Measurements from ENCODE around the gene CACUL1.
"Not testable (repeated sequence)": the region's sequence is repeated elsewhere in the genome, so short reads cannot be mapped to it uniquely, and the experiment has no call there.

CACUL1 gene

DNA sequence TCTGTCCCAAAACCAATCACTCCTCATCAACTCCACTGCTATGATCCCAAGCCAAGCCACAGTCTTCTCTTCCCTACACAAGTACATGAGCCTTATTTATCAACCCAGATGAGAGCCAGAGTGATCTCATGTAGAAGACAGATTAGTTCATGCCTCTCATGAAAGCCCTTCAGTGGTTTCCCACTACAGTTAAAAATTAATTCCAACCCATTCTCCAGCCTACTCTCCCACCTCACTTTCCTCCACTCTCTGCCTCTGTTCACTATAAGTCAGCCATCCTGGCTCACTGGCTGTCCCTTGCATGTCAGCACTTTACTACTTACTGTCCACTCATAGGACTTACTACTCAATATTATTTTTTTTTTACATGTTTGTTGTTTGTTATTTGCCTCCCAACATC is 67.3 kb downstream of the CACUL1 start:
- no peak for DNase-seq (ENCODE audit: low spot score)

DNA sequence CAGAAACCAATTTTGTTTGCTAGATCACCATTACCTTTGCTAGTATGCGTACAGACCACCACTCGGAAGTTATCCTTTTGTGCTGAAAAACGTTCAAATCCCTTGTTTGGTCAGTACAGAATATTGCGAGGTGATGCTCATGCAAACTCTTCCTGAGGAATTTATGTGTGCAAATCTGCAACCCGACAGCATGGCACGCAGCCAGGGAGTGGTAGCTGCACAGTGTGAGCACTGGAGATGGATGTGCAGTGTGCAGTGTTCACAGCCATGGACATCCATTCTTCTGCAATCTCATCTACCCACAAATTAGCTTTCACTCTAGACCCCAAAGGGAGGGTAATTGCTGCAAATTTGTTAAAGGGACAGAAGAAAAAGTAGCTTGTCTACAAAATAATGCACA is 72.2 kb downstream of the CACUL1 start:
- DNase-seq (ENCODE audit: low spot score): no peak

DNA sequence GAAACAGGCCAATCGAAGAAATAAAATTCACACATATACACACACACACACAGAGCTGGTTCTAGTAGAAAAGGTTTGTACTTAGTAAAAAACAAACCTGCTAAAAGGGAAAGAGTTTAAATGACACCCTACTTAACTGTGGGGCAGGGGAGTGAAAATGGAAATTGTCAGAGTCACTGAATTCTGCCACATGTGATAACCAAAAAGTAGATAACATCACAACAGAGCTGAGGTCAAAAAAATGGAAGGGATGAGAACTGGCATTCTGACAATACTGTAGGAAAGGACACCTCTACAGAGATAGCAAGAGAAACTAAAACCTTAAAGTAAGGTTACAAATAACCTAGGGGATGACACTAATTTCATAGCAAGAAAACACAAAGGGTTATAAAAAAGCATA is 74.6 kb downstream of the CACUL1 start:
- DNase-seq (ENCODE audit: low spot score): no peak

DNA sequence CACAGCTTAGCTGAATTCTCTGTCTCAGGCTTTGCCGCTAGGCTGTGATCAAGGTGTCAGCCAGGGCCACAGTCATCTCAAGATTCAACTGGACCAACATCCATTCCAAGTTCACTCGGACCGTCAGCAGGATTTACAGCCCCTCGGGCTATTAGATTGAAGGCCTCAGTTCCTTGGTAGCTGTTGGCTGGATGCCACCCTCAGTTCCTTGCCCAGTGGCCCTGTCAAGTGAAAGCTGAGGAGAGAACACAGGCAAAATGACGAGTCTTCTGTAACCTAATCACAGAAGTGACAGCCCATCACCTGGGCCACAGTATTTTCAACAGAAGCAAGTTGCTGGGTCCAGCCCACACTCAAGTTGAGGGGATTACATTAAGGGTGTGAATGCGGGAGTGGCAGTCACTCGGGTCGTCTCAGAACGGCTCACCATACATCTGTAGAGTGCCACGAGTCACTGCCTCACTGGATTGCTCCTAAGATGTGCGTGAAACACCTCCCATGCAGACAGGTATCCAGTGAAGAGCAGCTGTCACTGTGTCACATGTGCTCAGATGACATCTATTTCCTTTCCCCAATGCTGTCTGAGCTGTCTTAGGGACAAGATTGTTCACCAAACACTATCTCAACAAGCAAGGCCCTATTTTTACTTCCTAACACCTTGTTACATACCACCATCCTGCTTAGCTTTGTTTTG is 80.4 kb downstream of the CACUL1 start:
- DNase-seq (ENCODE audit: low spot score): no peak

DNA sequence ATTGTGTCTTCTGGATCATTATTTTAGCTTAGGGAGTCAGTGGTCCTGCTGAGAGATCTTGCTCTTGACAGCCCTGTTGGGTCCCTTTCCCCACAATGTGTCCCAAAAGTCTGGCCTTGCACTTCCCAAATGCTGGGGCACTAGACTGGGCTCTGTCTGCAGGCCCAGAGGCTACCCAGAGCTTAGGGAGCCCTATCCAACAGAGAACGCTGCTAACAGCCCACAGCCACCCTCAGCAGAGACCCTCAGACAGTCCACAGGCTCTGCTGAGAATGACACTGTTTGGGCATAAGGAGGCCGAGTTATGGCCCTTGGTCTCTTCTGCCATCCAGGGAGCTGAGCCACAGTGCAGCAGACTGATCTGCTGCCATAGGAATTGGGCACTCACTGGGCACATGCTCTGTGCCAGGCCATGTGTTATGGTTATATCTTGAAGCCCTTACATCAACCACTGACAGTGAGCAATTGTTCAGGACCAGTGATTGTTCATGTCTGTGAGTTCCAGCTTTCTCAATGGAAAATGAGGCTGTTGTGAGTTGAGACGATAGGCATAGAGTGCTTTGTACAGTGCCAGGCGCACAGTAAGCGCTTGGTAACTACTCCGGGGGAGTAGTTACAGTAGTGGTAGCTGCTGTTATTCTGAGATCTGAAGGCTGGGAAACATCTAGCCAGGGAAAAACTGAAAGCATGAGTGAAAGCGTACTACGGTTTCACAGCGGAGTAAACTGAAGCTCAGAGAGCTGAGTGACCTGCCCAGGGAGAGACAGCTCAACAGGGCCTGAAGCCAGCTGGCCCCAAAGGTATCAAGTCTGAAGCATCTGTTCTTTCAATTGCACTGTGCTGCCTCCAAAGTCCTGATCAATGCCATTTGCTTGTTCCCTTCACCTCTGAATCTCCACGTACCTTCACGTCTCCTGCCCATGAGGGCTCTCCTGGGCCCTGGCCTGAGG is 81.7 kb downstream of the CACUL1 start:
- no peak for DNase-seq (ENCODE audit: low spot score)

DNA sequence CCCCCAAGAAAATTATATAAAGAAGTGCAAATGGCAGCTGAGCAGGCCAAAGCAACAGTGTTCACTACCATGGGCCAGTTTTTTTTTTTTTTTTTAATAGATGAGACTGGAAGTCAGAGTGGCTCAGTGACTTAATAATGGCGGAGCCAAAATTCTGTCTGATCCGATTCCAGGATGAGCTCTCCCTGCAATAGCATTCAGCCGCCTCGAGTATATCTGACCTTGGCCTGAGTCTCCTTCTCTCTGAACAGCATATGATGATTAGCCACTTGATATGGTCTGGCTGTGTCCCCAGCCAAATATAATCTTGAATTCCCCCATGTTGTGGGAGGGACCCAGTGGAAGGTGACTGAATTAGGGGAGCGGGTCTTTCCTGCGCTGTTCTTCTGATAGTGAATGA is 82.6 kb downstream of the CACUL1 start:
- DNase-seq (ENCODE audit: low spot score): no peak

DNA sequence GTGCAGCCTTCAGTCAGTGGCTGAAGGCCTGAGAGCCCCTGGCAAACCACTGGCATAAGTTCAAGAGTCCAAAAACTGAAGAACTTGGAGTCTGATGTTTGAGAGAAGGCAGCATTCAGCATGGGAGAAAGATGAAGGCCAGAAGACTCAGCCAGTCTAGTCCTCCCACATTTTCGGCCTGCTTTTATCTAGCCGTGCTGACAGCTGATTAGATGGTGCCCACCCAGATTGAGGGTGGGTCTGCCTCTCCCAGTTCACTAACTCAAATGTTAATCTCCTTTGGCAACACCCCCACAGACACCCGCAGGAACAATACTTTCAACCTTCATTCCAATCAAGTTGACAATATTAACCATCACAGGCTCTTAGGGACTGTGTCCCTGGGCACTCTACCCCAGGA is 83.5 kb downstream of the CACUL1 start:
- not testable (repeated sequence) for DNase-seq (ENCODE audit: low spot score)

DNA sequence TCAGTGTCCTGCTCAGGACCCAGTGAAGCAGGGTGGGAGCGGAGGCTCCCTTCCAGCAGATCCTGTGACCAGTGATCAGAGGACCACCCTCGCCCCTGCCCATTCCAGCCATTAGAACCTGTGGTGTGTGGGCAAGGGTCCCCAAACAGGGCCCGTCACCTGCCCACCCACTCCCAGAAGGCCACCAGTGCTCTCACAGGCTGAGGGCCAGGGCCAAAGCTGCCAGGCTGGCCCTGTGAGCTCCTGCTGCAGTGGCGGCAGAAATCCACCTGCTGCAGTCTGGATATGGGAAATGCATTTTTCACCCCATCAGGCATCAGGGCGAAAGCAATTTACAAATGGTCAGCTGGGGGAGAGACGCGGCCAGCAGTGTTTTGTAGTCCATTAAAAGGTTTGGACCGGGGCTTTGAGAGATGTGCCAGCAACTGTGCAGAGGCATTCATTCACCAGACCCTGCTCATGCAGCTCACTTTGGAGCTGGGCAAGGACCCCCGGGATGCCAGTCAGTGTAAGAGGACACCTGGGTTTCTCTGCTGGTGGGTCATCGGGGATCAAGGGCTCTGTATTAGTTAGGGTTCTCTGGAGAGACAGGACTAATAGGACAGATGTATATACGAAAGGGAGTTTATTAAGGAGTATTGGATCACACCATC is 84.2 kb downstream of the CACUL1 start:
- DNase-seq (ENCODE audit: low spot score): no peak

DNA sequence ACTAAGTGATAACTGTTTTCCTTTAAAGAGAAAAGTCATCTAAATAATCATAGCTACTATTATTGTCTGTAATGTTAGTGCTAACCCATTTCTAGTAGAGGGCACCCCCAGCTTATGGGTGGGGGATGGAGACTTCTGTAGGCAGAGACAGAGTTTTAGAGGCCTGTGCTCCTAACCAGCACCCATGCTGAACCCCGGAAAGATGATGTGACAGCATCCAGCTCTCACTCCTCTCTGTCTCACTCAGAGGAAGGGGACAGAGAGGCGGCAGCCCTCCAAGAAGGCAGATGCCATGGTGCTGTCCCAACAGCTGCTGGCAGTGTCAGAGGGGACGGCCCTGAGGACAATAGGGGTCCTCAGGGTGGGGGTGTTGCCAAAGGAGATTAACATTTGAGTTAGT is 84.9 kb downstream of the CACUL1 start:
- no peak for DNase-seq (ENCODE audit: low spot score)

DNA sequence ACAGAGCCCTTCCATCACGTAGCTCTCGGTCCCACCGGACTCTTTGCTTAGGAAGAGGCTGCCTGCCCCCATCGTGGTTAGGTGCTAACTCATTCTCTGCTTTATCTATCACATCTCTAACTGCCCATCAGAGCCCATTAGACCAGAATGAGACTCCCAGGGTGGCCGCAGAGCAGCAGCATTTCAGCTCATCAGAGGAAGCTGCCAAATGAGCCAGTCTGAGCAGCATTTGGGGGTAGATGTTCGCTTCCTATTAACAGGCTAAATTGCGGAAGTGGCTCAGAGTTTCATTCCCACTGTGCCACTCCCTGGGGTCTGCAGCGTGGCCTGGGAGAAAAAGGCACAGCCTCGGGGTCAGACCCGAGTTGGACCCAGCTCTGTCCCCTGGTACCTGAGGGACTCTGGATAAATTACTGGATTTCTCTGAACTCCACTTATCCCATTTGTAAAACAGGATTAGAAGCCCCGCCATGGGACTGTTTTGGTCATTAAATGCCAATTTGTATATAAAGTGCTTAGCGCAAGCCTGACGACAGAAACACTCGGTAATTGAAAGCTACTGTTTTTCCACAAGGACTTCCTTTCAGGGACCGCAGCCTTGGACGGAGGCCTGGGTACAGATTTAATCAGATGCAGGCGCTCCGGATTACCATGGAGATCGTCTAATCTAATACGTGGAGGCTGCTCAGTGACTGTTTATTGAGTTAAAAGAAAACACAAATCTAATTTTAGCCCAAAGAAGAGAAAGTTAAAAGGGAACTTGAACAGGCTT is 85.6 kb downstream of the CACUL1 start:
- no peak for DNase-seq (ENCODE audit: low spot score)

DNA sequence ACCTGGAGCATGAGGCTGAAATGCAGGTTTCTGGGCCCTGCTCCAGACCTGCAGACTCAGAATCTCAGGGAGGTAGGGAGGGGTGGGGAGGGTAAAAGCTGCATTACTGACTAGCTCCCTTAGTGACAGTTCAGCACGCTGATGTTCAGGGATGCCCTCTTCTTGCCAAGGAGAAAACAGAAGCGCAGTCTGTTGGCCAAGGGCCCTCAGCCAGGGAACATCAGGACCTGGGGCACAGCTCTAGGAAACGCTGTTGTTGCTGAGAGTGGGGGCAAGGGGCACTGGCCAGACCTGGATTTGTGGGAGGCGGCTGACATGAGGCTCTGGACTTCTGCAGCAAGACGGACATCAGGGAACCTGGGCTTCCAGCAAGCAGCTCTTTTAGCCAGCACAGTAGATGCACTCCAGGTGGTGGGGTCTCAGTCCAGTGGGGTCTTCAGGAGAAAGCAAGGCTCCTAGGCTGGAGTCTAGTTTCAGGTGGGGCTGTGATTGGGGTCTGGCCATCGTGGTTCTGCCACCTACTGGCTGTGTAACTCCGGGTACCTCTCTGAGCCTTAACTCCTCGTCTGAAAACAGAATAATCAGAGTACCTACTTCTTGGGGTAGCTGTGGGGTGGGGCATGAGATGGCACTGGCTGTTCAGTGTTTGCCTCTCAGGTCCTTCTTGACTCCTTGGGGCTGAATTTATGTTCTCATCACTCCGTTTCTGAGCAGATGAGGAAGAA is 86.4 kb downstream of the CACUL1 start:
- DNase-seq (ENCODE audit: low spot score): no peak

DNA sequence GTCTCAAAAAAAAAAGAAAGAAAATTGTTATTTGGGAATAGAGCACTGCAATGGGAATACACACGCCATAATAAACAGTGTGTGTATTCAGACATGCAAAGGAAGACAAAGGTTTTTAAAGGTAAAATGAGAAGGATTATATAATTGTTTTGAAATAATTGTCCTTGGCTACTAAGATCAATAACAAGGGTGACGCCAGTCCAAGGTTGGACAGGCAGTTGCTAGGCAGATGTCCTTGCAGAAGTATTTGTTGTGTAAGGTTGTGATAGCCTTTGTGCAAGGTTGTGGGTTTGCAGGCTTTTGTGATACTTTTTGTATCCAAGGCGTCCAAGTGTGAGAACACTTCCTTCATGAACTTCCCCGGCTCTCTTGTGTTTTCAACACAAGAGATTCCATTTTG is 87.0 kb downstream of the CACUL1 start:
- DNase-seq (ENCODE audit: low spot score): no peak

DNA sequence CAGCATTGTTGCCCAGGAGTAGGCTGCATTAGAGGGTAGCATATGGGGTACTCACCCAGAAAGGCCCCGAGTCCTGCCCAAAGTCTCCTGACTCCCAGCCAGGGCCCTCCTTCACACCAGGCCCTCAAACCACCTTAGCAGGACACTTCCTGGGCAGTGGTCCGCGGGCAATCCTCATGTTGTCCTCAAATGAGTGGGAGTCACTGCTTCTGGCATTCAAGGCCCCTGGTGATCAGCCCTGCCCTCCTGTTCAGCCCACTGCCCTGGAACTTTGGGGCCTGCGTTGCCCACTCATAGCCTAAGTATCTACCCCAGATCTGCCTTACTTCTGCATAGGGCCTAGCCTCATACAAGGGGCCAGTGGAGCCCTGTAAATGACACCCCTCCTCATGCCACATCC is 88.4 kb downstream of the CACUL1 start:
- no peak for DNase-seq (ENCODE audit: low spot score)

DNA sequence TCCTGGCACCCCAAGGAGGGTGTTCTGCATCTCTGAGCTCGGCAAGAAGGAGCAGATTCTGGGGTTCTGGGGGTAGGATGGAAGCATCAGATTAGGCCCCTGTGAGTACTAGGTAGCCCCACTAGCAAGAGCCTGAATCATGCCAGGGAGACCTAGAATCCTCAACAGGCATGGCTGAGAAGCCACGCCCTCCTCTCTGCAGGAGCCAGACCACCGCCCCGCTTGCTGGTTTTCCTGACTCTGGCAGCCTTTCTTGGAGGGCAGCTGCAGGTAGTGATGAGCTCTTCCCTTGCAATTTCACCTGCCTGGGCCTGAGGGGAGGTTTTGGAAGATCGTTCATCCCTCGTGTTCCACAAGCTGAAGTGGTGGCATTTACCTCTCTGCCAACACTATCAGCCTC is 90.4 kb downstream of the CACUL1 start:
- no peak for DNase-seq (ENCODE audit: low spot score)

DNA sequence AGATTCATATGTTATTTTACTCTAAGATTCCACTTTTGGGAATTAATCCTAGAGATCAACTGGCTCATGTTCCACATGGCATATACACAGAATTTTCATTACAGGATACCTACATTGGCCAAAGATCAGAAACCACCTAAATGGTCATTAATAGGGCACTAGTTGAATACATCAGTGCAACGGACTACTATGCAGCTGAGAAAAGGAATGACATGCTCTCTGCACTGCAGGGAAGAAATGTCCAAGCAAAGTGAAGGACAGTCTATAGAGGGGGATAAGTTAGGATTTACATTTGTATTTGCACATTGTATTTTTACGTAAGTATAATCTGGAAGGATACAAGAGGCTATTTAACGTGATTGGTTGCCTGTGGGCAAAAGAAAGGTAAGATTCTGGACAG is 91.6 kb downstream of the CACUL1 start:
- no peak for DNase-seq (ENCODE audit: low spot score)

DNA sequence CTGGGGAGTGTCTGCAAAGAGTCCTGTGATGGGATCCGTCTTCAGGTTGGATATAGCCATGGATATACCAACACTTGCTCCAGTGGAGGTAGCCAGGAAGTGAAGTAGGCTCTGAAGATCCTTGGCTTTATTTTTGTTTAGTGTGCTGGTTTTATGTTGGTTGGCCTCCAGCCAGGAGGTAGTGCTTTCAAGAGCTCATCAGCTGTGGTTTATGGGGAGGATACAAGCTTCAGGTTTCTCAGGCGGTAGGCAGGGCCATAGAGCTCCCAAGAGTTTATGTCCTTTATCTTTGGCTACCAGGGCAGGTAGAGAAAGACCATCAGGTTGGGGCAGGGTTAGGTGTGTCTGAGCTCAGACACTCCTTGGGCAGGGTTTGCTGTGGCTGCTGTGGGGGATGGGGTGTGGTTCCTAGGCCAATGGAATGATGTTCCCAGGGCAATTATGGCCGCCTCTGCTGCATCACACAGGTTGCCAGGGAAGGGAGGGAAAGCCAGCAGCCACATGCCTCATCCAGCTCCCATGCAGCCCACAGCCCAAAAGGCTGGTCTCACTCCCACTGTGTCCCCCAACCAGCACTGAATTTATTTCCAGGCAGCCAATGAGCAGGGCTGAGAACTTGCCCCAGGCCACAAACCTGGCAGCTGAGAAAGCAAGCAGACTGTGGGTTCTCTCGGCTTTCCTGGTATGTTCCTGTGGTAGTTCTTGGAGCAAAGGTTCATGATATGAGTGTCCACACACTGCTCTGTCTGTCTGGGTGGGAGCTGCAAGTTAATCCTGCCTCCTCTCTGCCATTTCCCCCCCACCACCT is 92.3 kb downstream of the CACUL1 start:
- no peak for DNase-seq (ENCODE audit: low spot score)

DNA sequence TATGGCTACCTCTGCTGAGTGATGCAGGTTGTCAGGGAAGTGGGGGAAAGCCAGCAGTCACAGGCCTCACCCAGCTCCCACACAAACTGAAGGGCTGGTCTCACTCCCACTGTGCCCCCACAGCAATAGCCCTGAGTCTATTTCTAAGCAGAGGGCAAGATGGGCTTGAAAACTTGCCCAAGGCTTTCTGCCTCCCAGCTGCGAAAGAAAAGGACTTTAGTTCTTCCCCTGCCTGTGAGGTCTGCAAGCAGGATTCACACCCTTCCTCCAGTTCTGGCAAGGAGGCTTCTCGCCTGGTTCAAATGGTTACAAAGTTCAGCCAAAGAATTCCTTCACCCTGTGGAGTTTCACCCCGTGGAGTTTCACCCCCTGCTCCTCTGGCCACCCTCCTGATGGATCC is 96.0 kb downstream of the CACUL1 start:
- no peak for DNase-seq (ENCODE audit: low spot score)

DNA sequence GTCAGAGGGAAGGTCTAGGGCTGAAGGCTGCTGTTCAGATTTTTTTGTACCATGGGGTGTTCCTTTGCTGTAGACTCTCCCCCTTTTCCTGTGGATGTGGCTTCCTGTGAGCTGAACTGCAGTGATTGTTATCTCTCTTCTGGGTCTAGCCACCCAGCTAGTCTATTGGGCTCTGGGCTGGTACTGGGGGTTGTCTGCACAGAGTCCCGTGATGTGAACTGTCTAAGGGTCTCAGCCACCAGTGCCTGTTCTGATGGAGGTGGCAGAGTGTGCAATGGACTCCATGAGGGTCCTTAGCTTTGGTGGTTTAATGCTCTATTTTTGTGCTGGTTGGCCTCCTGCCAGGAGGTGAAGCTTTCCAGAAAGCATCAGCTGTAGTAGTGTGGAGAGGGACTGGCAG is 96.6 kb downstream of the CACUL1 start:
- DNase-seq (ENCODE audit: low spot score): not testable (repeated sequence)

DNA sequence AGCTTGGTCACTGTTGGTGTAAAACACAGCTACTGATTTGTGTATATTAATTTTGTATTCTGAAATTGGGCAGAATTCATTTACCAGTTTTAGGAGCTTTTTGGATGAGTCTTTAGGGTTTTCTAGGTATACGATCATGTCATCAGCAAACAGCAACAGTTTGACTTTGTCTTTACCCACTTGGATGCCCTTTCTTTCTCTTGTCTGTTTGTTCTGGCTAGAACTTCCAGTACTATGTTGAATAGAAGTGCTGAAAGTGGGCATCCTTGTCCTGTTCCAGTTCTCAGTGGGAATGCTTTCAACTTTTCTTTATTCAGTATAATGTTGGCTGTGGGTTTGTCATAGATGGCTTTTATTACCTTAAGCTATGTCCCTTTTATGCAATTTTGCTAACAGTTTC is 109.5 kb downstream of the CACUL1 start:
- not testable (repeated sequence) for DNase-seq (ENCODE audit: low spot score)

DNA sequence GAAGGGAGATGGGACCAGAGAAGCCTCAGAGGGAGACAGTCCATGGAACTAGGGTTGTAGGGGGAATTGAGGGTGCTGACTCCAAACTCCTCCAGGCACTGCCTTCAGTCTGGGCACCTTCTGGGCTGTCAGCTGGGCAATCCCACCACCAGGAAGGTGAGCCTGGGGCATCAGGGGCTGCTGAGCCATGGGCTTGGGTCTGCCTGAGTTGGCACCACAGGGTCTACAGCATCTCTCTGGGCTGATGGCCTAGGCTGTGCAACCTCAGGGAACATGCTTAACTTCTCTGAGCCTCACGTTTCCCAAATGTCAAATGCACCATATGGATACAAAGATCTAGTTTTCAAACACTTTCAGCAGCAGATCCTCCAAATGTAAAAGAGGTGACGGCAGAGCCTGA is 112.5 kb downstream of the CACUL1 start:
- no peak for DNase-seq (ENCODE audit: low spot score)

DNA sequence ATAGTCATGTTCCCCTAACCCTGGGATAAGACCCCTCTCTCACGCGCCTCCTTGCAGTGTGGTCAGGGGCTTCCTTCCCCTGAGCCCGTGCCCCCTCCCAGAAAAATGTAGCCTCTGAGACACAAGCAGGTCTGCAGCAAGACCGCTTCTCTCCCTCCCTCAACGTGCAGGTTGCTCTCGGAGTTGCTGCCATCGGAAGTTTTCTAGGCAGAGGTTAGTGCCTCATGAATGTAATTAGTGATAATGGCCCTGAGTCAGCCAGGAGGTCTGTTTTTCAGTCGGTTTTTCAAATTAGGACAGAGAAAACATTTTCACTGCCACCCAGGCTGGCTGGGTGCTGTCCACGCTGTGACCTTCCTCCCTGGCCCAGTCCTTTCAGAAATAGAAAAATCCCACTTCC is 116.1 kb downstream of the CACUL1 start:
- DNase-seq (ENCODE audit: low spot score): no peak

Data from HuH-7 (cell line).